Measurements from ENCODE around the gene GUK1. TPM values are rescaled to one million over a fixed set of nuclear protein-coding genes. Genes with fewer than 3 reads are reported as not detected.
A peak's percentile ranks its signal among the peaks of the same experiment; 100 is the strongest.

Gene GUK1, protein sequence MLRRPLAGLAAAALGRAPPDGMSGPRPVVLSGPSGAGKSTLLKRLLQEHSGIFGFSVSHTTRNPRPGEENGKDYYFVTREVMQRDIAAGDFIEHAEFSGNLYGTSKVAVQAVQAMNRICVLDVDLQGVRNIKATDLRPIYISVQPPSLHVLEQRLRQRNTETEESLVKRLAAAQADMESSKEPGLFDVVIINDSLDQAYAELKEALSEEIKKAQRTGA
- 100 to 1,000 TPM; 233 to 245 TPM for total RNA-seq
- total RNA-seq, result 130 to 163 reads per million in 2 donors

DNA sequence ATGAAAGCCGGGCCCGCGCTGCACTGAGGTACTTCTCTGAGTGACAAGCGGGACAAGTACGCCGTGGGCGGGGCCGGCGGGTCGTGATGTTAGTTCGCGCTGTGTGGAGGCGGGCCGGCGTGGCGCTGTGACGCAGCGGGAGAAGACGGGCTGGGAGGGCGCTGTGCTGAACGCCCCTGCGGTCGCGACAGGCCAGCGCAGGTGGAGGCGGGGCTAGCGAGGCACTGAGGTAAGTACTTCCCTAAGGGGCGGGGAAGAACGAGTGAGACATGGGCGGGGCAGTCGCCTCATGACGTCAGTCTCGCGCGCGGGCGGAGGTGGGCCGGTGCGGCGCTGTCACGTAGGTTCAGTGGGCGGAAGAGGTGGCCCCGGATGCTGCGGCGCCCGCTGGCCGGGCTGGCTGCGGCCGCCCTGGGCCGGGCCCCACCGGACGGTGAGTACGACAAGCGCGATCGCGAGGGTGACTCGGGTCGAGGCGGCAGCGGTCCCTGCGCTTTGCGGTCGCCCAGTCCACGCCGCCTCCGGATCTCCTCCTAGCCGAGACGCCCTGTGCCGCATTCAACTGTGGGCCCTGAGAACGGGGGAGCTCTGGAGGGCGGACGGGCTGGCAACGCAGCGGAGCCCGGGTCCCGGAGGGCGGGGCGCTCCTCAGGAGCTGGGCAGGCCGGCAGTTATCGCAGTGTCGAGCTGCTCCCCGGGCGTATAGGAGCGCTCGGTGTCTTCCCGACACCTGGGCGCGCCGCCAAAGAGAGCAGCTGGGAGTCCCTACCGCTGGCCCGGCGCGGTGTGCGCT is at the start of gene GUK1:
GUK1 (plus strand) TSS at position 349 of the 793 bp plus-strand sequence; CDS start at position 373, 24 bp downstream.
- peak; percentile 93 for ATAC-seq
- no peaks in the 10 kb centered on the region for H3K9me3 ChIP-seq (ENCODE audit: control insufficient read depth, low read length, poor library complexity, severe bottlenecking)
- Mint-ChIP-seq H3K36me3 (ENCODE audit: low read depth) (no peaks in the 10 kb centered on the region), H3K4me3 (peak within 1 kb of the TSS; percentile 96), H3K27ac (peak within 1 kb of the TSS; percentile 94), H3K4me1 (peaks cover 20% of the 10 kb centered on the region), H3K27me3 (peaks cover 19% of the 10 kb centered on the region)
- DNase-seq, result peak; percentile 99 to 100 (median 100)

DNA sequence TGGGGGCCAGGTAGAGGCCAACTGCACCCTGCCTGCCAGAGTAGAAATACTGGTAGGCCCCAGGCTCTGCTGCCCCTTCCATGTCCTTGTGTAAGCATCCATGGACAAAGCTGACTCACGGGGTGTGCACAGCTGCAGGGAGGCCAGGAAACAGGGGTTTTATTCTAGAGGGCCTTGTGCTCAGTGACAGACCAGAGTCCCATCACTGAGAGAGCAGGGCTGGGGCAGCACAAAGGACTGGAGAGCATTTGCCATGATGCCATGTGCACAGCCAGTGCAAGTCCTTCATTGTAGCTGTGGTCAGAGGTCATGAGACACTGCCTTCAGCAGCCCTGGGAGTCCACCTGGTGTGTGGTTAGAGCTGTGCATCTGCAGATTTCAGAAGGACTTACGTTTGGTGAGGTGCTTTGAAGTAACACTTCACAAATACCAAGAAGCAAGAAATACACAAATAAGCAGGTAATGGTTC is 49.4 kb upstream of the GUK1 start:
- Mint-ChIP-seq H3K4me1 (peaks cover 54% of the 10 kb centered on the region), H3K4me3 (peak overlapping the region; percentile 41), H3K27ac (peak overlapping the region; percentile 94), H3K27me3 (no peaks in the 10 kb centered on the region), H3K36me3 (ENCODE audit: low read depth) (peaks cover 2% of the 10 kb centered on the region)
- DNase-seq, result no peak
- H3K9me3 ChIP-seq (ENCODE audit: control insufficient read depth, low read length, poor library complexity, severe bottlenecking), result peaks cover 2% of the 10 kb centered on the region
- peak; percentile 31 for ATAC-seq

DNA sequence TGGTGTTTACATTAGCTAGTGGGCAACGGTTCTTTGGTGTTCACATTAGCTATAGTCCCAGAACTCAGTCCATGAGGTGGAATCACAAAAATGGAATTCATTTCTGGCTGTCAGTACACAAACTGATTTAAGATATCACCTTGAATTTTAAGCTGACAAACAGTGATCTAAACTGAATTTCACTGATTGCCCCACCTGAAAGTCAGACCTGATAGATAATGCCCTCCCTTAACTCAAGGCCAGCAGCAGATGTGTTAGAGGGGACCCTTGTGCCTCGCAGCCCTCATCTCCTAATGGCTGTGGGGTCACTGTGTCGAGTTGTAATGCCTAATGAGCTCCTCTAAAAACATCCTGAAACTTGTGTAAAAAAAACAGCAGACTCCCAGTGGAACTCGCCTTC is 49.0 kb upstream of the GUK1 start:
- H3K4me1 Mint-ChIP-seq, result peaks cover 51% of the 10 kb centered on the region
- DNase-seq (no peak), ATAC-seq (no peak)
- no peaks in the 10 kb centered on the region for H3K27me3 Mint-ChIP-seq
- H3K4me3 Mint-ChIP-seq, result peak overlapping the region; percentile 41
- H3K27ac Mint-ChIP-seq, result peak overlapping the region; percentile 34
- peaks cover 2% of the 10 kb centered on the region for H3K36me3 Mint-ChIP-seq (ENCODE audit: low read depth)
- H3K9me3 ChIP-seq (ENCODE audit: control insufficient read depth, low read length, poor library complexity, severe bottlenecking), result peaks cover 2% of the 10 kb centered on the region

DNA sequence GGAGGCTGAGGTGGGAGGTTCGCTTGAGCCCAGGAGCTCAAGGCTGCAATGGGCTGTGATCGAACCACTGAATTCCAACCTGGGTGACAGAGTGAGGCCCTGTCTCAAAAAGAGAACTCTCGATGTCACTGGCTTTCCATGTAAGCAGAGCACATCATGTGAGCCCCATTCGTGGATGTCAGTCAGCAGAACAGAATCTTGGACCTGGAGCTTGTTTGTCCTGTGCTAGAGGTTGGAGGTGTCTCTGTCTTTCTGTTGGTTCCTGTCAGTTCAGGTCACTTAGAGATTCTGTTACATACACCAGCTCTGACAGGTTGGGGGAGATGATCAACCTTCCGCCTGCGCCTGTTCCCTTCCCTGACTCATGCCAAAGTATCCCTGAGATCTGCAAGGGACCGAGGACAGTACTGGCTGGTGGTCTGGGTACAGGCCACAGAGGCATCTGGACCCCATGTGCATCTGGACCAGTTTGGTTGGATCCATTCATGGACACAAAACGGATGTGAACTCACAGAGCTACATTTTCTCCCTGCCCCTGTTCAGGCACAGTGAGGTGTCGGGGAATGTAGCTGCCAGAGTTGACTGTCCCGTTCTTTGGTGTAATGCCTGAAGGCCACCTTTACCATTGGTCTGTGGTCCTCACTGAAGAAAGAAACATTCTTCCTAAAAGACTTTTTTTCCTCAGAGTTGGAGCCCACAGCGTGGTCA is 47.6 kb upstream of the GUK1 start:
- H3K27ac Mint-ChIP-seq, result peak overlapping the region; percentile 34
- peaks cover 47% of the 10 kb centered on the region for H3K4me1 Mint-ChIP-seq
- DNase-seq (no peak), ATAC-seq (no peak)
- H3K9me3 ChIP-seq (ENCODE audit: control insufficient read depth, low read length, poor library complexity, severe bottlenecking), result peaks cover 2% of the 10 kb centered on the region
- H3K27me3 Mint-ChIP-seq, result no peaks in the 10 kb centered on the region
- H3K4me3 Mint-ChIP-seq, result no peak overlapping the region
- H3K36me3 Mint-ChIP-seq (ENCODE audit: low read depth), result peaks cover 2% of the 10 kb centered on the region

DNA sequence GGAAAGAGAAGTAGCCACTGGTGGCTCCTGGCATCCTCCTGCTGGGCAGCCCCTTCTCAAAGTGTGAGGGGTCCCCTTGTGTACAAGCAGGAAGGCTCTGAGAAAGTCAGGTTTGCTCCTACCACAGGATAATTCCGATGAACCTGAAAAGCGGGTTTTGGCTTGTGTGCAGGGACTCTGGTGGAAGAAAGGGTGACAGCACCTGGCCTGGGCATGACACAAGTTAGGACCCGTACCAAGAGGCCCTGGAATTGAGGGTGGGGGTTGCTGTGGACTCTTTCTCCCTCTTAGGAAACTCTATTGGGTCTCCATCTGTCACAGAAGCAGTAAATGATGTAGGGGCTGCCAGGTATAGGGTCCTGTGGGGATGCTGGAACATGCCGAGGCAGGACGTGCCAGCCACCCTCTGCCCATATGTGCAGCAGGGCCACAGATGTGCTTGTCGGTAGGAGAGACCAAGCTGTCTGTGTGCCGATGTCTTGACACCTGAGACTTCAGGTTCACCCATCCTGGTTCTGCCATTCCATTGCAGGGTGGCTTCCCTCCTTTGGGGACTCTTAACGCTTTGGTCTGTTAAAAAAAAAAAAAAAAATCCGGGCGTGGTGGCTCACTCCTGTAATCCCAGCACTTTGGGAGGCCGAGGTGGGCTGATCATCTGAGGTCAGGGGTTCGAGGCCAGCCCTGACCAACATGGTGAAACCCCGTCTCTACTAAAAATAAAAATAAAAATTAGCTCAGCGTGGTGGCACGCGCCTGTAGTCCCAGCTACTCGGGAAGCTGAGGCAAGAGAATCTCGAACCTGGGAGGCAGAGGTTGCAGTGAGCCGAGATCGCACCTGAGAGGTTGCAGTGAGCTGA is 46.8 kb upstream of the GUK1 start:
- no peak for ATAC-seq
- DNase-seq, result no peak
- peaks cover 2% of the 10 kb centered on the region for H3K36me3 Mint-ChIP-seq (ENCODE audit: low read depth)
- H3K27ac Mint-ChIP-seq, result peak overlapping the region; percentile 34
- no peaks in the 10 kb centered on the region for H3K27me3 Mint-ChIP-seq
- no peak overlapping the region for H3K4me3 Mint-ChIP-seq
- peaks cover 40% of the 10 kb centered on the region for H3K4me1 Mint-ChIP-seq
- peaks cover 2% of the 10 kb centered on the region for H3K9me3 ChIP-seq (ENCODE audit: control insufficient read depth, low read length, poor library complexity, severe bottlenecking)

DNA sequence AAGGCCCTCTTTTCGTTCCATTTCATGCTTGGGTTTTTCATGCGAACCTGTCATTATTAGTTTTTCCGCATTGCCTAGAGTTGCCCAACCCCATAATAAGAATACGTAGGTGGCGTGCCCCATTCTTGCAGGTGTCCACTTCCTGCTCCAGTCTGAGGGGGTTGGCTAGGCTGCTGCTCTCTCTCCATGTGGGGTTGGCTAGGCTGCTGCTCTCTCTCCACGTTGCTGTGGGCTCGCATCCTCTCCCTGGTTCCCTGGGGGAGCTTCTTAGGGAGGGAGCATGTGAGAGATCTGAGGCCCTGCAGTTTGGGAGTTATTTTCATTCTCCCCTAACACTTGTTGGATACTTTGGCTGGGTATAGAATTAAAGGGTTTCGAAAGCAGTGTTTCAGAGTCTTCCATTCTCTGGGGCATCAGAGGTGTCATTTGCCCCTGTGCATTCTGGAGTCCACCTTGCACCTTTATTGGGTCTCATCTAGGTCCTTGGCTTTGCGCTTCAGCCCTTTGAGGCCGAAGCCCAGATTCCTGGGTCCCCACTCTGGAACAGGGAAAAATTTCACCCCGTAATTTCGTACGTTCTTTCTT is 45.6 kb upstream of the GUK1 start:
- H3K27me3 Mint-ChIP-seq, result no peaks in the 10 kb centered on the region
- H3K4me1 Mint-ChIP-seq, result peaks cover 37% of the 10 kb centered on the region
- H3K36me3 Mint-ChIP-seq (ENCODE audit: low read depth), result peaks cover 5% of the 10 kb centered on the region
- H3K9me3 ChIP-seq (ENCODE audit: control insufficient read depth, low read length, poor library complexity, severe bottlenecking), result peaks cover 2% of the 10 kb centered on the region
- DNase-seq (no peak), ATAC-seq (no peak)
- no peak overlapping the region for H3K4me3 Mint-ChIP-seq
- no peak overlapping the region for H3K27ac Mint-ChIP-seq

DNA sequence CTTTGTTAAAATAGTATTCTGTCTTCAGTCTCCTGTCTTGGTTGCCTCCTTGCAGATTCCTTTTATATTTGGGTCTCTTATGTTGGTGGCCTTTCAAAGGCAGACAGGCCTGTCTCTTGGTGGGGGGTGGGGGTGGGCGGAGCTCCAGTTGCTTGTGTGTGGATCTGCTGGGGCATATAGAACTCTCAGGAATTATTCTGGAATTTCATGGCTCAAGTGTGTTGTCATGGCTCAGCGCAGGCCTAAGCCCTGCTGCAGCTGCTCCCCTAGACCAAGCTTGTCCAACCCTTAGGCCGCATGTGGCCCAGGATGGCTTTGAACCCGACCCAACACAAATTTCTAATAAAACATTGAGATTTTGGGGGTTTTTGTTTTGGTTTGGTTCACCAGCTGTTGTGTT is 44.9 kb upstream of the GUK1 start:
- Mint-ChIP-seq H3K4me1 (peaks cover 33% of the 10 kb centered on the region), H3K27ac (peak overlapping the region; percentile 1), H3K27me3 (no peaks in the 10 kb centered on the region), H3K36me3 (ENCODE audit: low read depth) (peaks cover 5% of the 10 kb centered on the region), H3K4me3 (no peak overlapping the region)
- ATAC-seq, result no peak
- H3K9me3 ChIP-seq (ENCODE audit: control insufficient read depth, low read length, poor library complexity, severe bottlenecking), result peaks cover 2% of the 10 kb centered on the region
- DNase-seq, result no peak

DNA sequence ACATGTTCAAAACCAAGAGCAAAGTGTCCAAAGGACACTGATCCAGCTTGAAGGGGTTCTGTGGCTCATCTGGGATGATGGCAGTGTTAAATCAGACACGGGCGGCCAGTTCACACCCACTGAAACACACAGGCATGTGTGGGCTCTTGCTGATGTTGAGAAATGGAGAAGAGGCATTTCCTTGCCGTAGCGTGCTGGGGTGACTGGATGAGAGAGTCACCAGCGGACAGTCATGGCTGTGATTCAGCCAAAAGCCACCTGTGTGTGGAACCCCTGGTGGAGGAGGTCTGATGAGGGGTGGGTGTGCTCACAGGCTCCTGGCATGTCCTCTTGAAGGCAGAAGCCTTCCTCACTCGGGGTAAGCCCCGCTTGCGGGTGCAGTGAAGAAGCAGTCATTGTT is 44.1 kb upstream of the GUK1 start:
- no peak for ATAC-seq
- H3K4me3 Mint-ChIP-seq, result no peak overlapping the region
- no peaks in the 10 kb centered on the region for H3K27me3 Mint-ChIP-seq
- peaks cover 5% of the 10 kb centered on the region for H3K36me3 Mint-ChIP-seq (ENCODE audit: low read depth)
- peak overlapping the region; percentile 1 for H3K27ac Mint-ChIP-seq
- DNase-seq, result no peak
- H3K9me3 ChIP-seq (ENCODE audit: control insufficient read depth, low read length, poor library complexity, severe bottlenecking), result peaks cover 2% of the 10 kb centered on the region
- peaks cover 29% of the 10 kb centered on the region for H3K4me1 Mint-ChIP-seq

DNA sequence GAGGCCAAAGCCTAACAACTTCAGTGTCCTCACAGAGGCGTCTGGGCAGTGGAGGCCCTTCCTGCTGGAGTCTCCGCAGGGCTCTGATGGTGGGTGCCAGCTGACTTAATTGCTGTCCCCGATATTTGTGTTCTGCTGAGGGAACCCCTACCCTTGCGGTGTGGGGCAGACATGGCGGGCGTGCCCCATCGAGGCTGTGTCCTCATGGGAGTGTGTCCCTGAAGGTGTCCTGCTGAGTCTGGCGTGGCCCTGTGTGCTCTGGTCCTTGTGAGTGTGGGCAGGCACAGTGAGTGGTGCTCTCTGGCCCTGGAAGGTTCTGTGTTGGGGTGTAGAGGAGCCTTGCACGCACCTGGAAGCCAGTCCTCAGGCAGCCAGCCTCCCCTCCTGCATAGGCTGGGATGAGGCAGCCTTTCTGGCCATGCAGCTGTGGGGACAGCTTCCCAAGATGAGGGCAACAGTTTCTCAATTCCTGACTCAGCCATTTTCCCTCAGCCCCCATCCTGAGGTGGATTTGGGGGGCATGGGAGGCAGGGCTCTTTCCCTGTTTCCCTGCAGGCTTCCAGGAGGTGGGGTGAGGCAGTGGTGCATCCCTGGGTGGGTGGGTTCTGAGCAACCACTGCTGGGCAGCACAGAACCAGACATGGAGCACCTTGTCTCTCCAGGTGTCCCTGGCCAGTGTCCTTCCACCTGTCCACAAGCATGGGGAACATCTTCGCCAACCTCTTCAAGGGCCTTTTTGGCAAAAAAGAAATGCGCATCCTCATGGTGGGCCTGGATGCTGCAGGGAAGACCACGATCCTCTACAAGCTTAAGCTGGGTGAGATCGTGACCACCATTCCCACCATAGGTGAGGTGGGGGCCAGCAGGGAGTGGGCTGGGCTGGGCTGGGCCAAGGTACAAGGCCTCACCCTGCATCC is 43.4 kb upstream of the GUK1 start:
- Mint-ChIP-seq H3K27ac (peak overlapping the region; percentile 83), H3K27me3 (no peaks in the 10 kb centered on the region), H3K4me3 (no peak overlapping the region), H3K4me1 (peaks cover 28% of the 10 kb centered on the region), H3K36me3 (ENCODE audit: low read depth) (peaks cover 5% of the 10 kb centered on the region)
- H3K9me3 ChIP-seq (ENCODE audit: control insufficient read depth, low read length, poor library complexity, severe bottlenecking), result peaks cover 2% of the 10 kb centered on the region
- ATAC-seq (no peak), DNase-seq (no peak)

DNA sequence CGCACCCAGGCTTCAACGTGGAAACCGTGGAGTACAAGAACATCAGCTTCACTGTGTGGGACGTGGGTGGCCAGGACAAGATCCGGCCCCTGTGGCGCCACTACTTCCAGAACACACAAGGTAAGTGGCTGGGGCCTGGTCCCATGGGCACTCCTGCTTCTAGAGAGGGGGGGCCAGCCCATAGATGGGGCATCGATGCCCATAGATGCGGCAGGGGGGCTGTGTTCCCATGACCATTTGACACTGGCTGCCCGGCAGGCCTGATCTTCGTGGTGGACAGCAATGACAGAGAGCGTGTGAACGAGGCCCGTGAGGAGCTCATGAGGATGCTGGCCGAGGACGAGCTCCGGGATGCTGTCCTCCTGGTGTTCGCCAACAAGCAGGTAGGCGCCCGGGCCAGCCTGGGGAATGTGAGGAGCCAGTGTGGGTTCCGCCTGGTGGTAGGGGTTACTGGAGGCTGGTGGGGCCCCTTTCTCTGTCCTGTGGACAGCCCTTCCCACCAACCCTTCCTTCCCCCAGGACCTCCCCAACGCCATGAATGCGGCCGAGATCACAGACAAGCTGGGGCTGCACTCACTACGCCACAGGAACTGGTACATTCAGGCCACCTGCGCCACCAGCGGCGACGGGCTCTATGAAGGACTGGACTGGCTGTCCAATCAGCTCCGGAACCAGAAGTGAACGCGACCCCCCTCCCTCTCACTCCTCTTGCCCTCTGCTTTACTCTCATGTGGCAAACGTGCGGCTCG is 42.6 kb upstream of the GUK1 start:
- ATAC-seq, result no peak
- peaks cover 5% of the 10 kb centered on the region for H3K36me3 Mint-ChIP-seq (ENCODE audit: low read depth)
- peaks cover 2% of the 10 kb centered on the region for H3K9me3 ChIP-seq (ENCODE audit: control insufficient read depth, low read length, poor library complexity, severe bottlenecking)
- peak overlapping the region; percentile 36 for H3K4me3 Mint-ChIP-seq
- peaks cover 24% of the 10 kb centered on the region for H3K4me1 Mint-ChIP-seq
- H3K27ac Mint-ChIP-seq, result peak overlapping the region; percentile 83
- no peaks in the 10 kb centered on the region for H3K27me3 Mint-ChIP-seq
- no peak for DNase-seq

DNA sequence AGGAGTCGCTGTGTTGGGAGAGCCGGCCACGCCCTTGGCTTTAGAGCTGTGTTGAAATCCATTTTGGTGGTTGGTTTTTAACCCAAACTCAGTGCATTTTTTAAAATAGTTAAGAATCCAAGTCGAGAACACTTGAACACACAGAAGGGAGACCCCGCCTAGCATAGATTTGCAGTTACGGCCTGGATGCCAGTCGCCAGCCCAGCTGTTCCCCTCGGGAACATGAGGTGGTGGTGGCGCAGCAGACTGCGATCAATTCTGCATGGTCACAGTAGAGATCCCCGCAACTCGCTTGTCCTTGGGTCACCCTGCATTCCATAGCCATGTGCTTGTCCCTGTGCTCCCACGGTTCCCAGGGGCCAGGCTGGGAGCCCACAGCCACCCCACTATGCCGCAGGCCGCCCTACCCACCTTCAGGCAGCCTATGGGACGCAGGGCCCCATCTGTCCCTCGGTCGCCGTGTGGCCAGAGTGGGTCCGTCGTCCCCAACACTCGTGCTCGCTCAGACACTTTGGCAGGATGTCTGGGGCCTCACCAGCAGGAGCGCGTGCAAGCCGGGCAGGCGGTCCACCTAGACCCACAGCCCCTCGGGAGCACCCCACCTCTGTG is 41.7 kb upstream of the GUK1 start:
- no peak for ATAC-seq
- no peaks in the 10 kb centered on the region for H3K27me3 Mint-ChIP-seq
- H3K36me3 Mint-ChIP-seq (ENCODE audit: low read depth), result peaks cover 5% of the 10 kb centered on the region
- DNase-seq, result no peak
- H3K4me3 Mint-ChIP-seq, result peak overlapping the region; percentile 25
- H3K9me3 ChIP-seq (ENCODE audit: control insufficient read depth, low read length, poor library complexity, severe bottlenecking), result peaks cover 2% of the 10 kb centered on the region
- peak overlapping the region; percentile 85 for H3K27ac Mint-ChIP-seq
- H3K4me1 Mint-ChIP-seq, result peaks cover 26% of the 10 kb centered on the region
